HG02588 (cell line): ENCODE results near the gene RHO.
"Not testable (repeated sequence)": the region's sequence is repeated elsewhere in the genome, so short reads cannot be mapped to it uniquely, and the experiment has no call there.

ENCODE experiments used
- ATAC-seq: cut with Tn5 transposase; IDR thresholded peaks from one replicate; pipeline ENCODE4 v1.9.1; 2021; ENCODE audit warnings: mild to moderate bottlenecking, moderate library complexity; ENCODE audit not compliant: unreplicated experiment

RHO gene

GRCh38 chr3:129499604-129500333 lies 28.7 kb upstream of the RHO start:
- ATAC-seq, result not testable (repeated sequence)

GRCh38 chr3:129500334-129500658 lies 28.1 kb upstream of the RHO start:
- ATAC-seq, result no peak

GRCh38 chr3:129501630-129502029 lies 26.8 kb upstream of the RHO start:
- no peak for ATAC-seq

- ATAC-seq, result no peak
These were observed 25.6 kb upstream of the RHO start for GRCh38 chr3:129502641-129503408.

GRCh38 chr3:129503471-129504291 lies 24.8 kb upstream of the RHO start:
- ATAC-seq, result no peak

GRCh38 chr3:129504471-129505100 lies 23.9 kb upstream of the RHO start:
- ATAC-seq, result no peak

- no peak for ATAC-seq
These were observed 23.1 kb upstream of the RHO start for GRCh38 chr3:129505341-129505740.

GRCh38 chr3:129506231-129506742 lies 22.2 kb upstream of the RHO start:
- no peak for ATAC-seq

- ATAC-seq, result no peak
These were observed 21.1 kb upstream of the RHO start for GRCh38 chr3:129507181-129507831.

GRCh38 chr3:129512595-129512994 lies 15.8 kb upstream of the RHO start:
- ATAC-seq, result no peak

GRCh38 chr3:129513705-129514104 lies 14.7 kb upstream of the RHO start:
- ATAC-seq, result no peak

- ATAC-seq, result no peak
These were observed 14.3 kb upstream of the RHO start for GRCh38 chr3:129514110-129514509.

GRCh38 chr3:129514563-129514962 lies 13.9 kb upstream of the RHO start:
- no peak for ATAC-seq

- ATAC-seq, result not testable (repeated sequence)
These were observed 13.2 kb upstream of the RHO start for GRCh38 chr3:129515108-129515820.

- ATAC-seq, result not testable (repeated sequence)
These were observed 12.5 kb upstream of the RHO start for GRCh38 chr3:129515821-129516432.

GRCh38 chr3:129517516-129517915 lies 10.9 kb upstream of the RHO start:
- ATAC-seq, result no peak

GRCh38 chr3:129518038-129518561 lies 10.3 kb upstream of the RHO start:
- no peak for ATAC-seq

- no peak for ATAC-seq
These were observed 9.9 kb upstream of the RHO start for GRCh38 chr3:129518581-129518980.

- no peak for ATAC-seq
These were observed 9.0 kb upstream of the RHO start for GRCh38 chr3:129519449-129519848.
